Spleen (tissue), 11 donors: ENCODE results near the gene MYT1. TPM values are rescaled to one million over a fixed set of nuclear protein-coding genes. Genes with fewer than 3 reads are reported as not detected.

ENCODE experiments used
- DNase-seq: peaks from one replicate; pipeline ENCODE4 v3.0.0-alpha.2; 2020
- H3K27ac ChIP-seq, 8 donors: fragments of 200-600 bp; sonication (generic) in 7 of 8; 1 replicate in 4 of 8; 2 replicates in 4 of 8; pipeline versions ENCODE4 v1.5.0 to v1.8.0; 2016 to 2021; ENCODE audit warnings: inconsistent platforms in 4 of 8, mild to moderate bottlenecking in 4 of 8, moderate library complexity in 1 of 8
- H3K27me3 ChIP-seq, 7 donors: fragments of 200-600 bp; sonication (generic) in 6 of 7; replicated peaks in 1 of 7; 1 replicate in 4 of 7; 2 replicates in 3 of 7; pipeline versions ENCODE4 v1.5.0 to v1.8.0; 2016 to 2021; ENCODE audit warnings: inconsistent platforms in 3 of 7, mild to moderate bottlenecking in 1 of 7
- H3K36me3 ChIP-seq, 6 donors: fragments of 200-600 bp; sonication (generic) in 5 of 6; 1 replicate in 4 of 6; 2 replicates in 2 of 6; pipeline versions ENCODE4 v1.5.0 to v1.8.0; 2016 to 2021; ENCODE audit warnings: inconsistent platforms in 2 of 6
- H3K4me1 ChIP-seq, 6 donors: fragments of 200-600 bp; sonication (generic) in 5 of 6; 1 replicate in 3 of 6; 2 replicates in 3 of 6; pipeline versions ENCODE4 v1.5.0 to v1.8.0; 2016 to 2021; ENCODE audit warnings: inconsistent platforms in 3 of 6
- H3K4me3 ChIP-seq, 8 donors: fragments of 200-600 bp; sonication (generic) in 7 of 8; 1 replicate in 4 of 8; 2 replicates in 4 of 8; pipeline versions ENCODE4 v1.5.0 to v1.8.0; 2016 to 2021; ENCODE audit warnings: inconsistent platforms in 4 of 8, mild to moderate bottlenecking in 4 of 8, moderate library complexity in 2 of 8
- H3K9me3 ChIP-seq, 8 donors: fragments of 200-600 bp; sonication (generic) in 7 of 8; 1 replicate in 4 of 8; 2 replicates in 4 of 8; pipeline versions ENCODE4 v1.5.0 to v1.8.0; 2016 to 2021; ENCODE audit warnings: inconsistent platforms in 4 of 8
- POLR2A ChIP-seq, 3 donors: fragments of 450-650 bp; IDR thresholded peaks; one replicate each; pipeline ENCODE4 v1.5.1; 2017; ENCODE audit warnings: antibody characterized with exemption in 3 of 3, mild to moderate bottlenecking in 1 of 3
- POLR2AphosphoS5 ChIP-seq, 3 donors: sonication (generic); formaldehyde crosslinking; IDR thresholded peaks; one replicate each; pipeline ENCODE4 v1.5.1; 2017; ENCODE audit warnings: antibody characterized with exemption in 3 of 3
- WGBS, 5 donors: extraction: QIAGEN DNeasy Blood & Tissue Kit in 3 of 5; methylation state at CpG; one replicate each; pipeline versions ENCODE4 v1.1.5 to v1.1.7; 2013 to 2018; 5-methylcytosine and 5-hydroxymethylcytosine counted together
- intact Hi-C: fragments of 100-400 bp; cut with DNase I; formaldehyde crosslinking; loops from one replicate; pipeline ENCODE4 v1.15.0; 2023; ENCODE audit warnings: low total_unique reads
- polyA plus RNA-seq, 3 donors: library from polyadenylated mRNA; stranded (reverse); fragments of 200-250 nt; gene quantifications; one replicate each; pipeline ENCODE4 v1.2.1, GENCODE V29; 2013
- total RNA-seq, 7 donors: library from RNA; depleted of rRNA in 3 of 7; stranded (reverse); fragments of >200 nt in 3 of 7; fragmentation: NEBNext Ultra II Directional in 4 of 7; extraction: Animal tissue kit (Norgen Biotek cat#: 25700) in 4 of 7; gene quantifications; one replicate each; pipeline versions ENCODE4 v1.1.0 to v1.2.1, GENCODE V29; 2016 to 2021
- TF ChIP-seq, protein P1 (sequence below), 11 experiments: fragments of 200-600 bp in 7 of 11; fragments of 450-650 bp in 4 of 11; sonication (generic) in 4 of 11; IDR thresholded peaks in 8 of 11; conservative IDR thresholded peaks in 3 of 11; 1 replicate in 7 of 11; 2 replicates in 4 of 11; pipeline versions ENCODE4 v1.4.0 to v1.8.0; 2016 to 2021; ENCODE audit warnings: antibody characterized with exemption in 11 of 11, inconsistent platforms in 4 of 11, mild to moderate bottlenecking in 1 of 11
- donor health status: healthy with polysubstance abuse.
- donor health status: DM: no; HTN: no; CAD: no; lungs with moderate emphysema.
- donor health status: DM: no; HTN: no; CAD: no.
- donor health status: Bipolar disorder and iron deficiency.
- donor health status: healthy.
- donor health status: DM: no; HTN: no; CAD: no.
- donor health status: DM: yes; HTN: yes; CAD: no.

MYT1 gene
- total and polyA plus RNA-seq, 10 donors: 0.08 to 2.2 (median 0.60) TPM; not detected in 3

DNA sequence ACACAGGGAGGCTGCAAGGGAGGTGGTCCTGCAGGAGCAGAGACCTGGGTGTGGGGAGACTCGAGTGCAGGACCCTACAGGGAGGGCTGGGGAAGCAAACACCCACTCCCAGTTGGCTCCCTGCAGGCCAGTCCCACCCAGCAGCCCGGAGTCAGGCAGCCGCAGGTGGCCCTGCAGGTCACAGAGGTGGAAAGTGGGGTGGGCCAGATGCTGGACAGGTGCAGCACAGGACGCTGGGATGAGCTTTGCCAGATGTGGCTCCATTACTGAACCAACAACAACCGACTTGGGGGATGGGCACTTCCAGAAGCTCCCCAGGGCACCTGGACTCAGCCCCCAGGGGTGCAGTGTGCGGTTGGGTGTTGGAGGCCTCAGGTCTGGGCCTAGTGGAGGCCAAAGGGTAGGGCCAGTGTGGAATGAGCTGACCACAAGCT is 26.6 kb upstream of the MYT1 start:
- no peaks in the 10 kb centered on the region for H3K36me3 ChIP-seq
- H3K9me3 ChIP-seq: no peaks in the 10 kb centered on the region
- 51 to 91% (median 81%) methylated on average over 3 to 6 of the region's 6 CpGs for WGBS, 5 donors
- H3K27me3 ChIP-seq: peaks cover 0 to 37% (median 4%) of the 10 kb centered on the region in 7 donors
- TF ChIP-seq POLR2A (IDR thresholded peaks at IDR 0.05): no peak
- TF ChIP-seq POLR2AphosphoS5 (IDR thresholded peaks at IDR 0.05): no peak
- TF ChIP-seq, protein P1, sequence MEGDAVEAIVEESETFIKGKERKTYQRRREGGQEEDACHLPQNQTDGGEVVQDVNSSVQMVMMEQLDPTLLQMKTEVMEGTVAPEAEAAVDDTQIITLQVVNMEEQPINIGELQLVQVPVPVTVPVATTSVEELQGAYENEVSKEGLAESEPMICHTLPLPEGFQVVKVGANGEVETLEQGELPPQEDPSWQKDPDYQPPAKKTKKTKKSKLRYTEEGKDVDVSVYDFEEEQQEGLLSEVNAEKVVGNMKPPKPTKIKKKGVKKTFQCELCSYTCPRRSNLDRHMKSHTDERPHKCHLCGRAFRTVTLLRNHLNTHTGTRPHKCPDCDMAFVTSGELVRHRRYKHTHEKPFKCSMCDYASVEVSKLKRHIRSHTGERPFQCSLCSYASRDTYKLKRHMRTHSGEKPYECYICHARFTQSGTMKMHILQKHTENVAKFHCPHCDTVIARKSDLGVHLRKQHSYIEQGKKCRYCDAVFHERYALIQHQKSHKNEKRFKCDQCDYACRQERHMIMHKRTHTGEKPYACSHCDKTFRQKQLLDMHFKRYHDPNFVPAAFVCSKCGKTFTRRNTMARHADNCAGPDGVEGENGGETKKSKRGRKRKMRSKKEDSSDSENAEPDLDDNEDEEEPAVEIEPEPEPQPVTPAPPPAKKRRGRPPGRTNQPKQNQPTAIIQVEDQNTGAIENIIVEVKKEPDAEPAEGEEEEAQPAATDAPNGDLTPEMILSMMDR (IDR thresholded peaks at IDR 0.05 in 8 of 11, conservative IDR thresholded peaks at IDR 0.05 in 3 of 11): no peak
- no peak overlapping the region for H3K4me3 ChIP-seq
- intact Hi-C loops: no loop called here
- peak; percentile 57 for DNase-seq
- no peak overlapping the region for H3K27ac ChIP-seq
- H3K4me1 ChIP-seq: no peaks in the 10 kb centered on the region

DNA sequence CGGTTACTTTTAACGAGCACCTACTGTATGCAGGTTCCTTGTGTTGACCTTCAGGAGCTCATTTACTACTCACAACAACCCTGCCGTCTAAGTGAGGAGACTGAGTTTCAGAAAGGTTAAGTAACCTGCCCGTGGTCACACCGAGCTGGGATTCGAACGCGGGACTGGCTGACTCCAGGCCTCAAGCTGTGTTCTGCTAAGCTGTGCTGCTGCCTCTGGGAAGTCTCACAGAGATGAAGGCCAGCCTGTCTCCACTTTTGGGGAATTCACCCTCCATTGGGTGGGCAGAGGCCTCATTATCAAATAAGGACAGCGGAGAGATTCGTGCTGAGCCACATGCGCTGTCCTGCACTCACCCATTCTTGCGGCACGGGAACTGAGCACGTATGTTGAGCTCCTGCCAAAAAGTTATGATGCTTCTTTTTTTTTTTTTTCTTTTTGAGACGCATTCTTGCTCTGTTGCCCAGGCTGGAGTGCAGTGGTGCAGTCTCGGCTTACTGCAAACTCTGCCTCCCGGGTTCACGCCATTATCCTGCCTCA is 25.9 kb upstream of the MYT1 start:
- H3K9me3 ChIP-seq: no peaks in the 10 kb centered on the region
- H3K27me3 ChIP-seq: peaks cover 0 to 37% (median 4%) of the 10 kb centered on the region in 7 donors
- H3K4me1 ChIP-seq: no peaks in the 10 kb centered on the region
- DNase-seq: peak; percentile 34
- H3K4me3 ChIP-seq: no peak overlapping the region
- no peak overlapping the region for H3K27ac ChIP-seq
- WGBS, 5 donors: 86 to 94% (median 92%) methylated on average over 16 to 18 of the region's 18 CpGs
- intact Hi-C loops: no loop called here
- no peaks in the 10 kb centered on the region for H3K36me3 ChIP-seq
- TF ChIP-seq POLR2AphosphoS5 (IDR thresholded peaks at IDR 0.05) (no peak), POLR2A (IDR thresholded peaks at IDR 0.05) (no peak)
- TF ChIP-seq, protein P1 (IDR thresholded peaks at IDR 0.05 in 8 of 11, conservative IDR thresholded peaks at IDR 0.05 in 3 of 11): no peak

DNA sequence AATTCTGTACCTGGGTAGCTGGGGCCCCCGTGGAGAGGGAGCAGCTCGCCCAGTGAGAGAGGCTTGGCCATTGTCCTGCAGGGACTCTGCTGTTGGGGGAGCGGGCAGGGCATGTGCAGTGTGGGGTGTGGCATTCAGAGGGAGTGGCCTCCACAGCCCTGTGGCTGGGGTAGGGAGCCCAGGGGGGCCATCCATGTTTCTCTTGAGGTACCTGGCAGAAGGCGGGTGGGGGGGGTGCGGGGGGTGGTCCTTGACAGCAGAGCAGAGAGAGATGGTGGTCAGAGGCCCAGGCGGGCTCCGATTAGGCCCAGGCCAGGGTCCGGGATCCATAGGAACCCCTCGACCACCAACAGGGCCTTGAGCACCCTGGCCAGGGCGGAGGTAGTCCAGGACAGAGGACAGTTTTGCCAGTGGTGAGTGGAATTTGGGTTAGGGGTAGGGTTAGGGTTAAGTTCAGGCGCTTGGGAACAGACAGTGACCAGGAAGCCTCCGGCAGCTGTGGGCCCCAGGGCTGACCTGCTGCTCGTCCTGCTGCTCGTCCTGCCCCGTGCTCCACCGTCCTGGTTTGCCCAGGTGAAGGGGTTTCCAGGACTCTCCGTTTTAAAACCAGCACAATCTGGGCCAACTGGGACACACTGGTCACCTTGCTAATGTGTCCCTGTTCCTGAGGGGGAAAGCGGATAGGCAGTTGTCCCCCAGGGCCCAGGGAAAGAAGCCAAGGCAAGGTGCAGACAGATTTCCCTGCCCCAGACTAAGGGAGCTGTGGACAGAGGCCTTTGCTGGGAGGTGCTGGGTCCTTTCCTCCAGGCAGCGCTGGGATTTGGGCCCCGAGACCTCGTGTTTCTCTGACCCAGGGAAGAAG is 24.8 kb upstream of the MYT1 start:
- H3K4me1 ChIP-seq: no peaks in the 10 kb centered on the region
- peaks cover 0 to 6% (median 0%) of the 10 kb centered on the region in 8 donors for H3K9me3 ChIP-seq
- peaks cover 0 to 31% (median 4%) of the 10 kb centered on the region in 7 donors for H3K27me3 ChIP-seq
- 77 to 89% (median 82%) methylated on average over 11 to 21 of the region's 21 CpGs for WGBS, 5 donors
- no peak overlapping the region for H3K4me3 ChIP-seq
- intact Hi-C loops: no loop called here
- H3K27ac ChIP-seq: no peak overlapping the region
- peak; percentile 59 for DNase-seq
- H3K36me3 ChIP-seq: no peaks in the 10 kb centered on the region
- TF ChIP-seq POLR2A (IDR thresholded peaks at IDR 0.05) (no peak), POLR2AphosphoS5 (IDR thresholded peaks at IDR 0.05) (no peak)
- TF ChIP-seq, protein P1 (IDR thresholded peaks at IDR 0.05 in 8 of 11, conservative IDR thresholded peaks at IDR 0.05 in 3 of 11): no peak
